MM.1S (cell line): ENCODE results near the gene GABRG3.

Source experiments
- CTCF ChIP-seq: fragments of 300-600 bp; sonication (generic); IDR thresholded peaks from 2 replicates; pipeline ENCODE4 v1.5.1; 2016; ENCODE audit warnings: antibody characterized with exemption, low read length, mixed read lengths
- EZH2phosphoT487 ChIP-seq: fragments of 300-600 bp; sonication (generic); IDR thresholded peaks from 2 replicates; pipeline ENCODE4 v1.6.1; 2018; ENCODE audit warnings: antibody characterized with exemption, low read length

GRCh38 chr15:27235161-27235560 is 264.2 kb downstream of the GABRG3 start:
- TF ChIP-seq EZH2phosphoT487 = no peak
- no peak for TF ChIP-seq CTCF
